ENCODE results near the gene PRR13.
"Not testable (repeated sequence)": the region's sequence is repeated elsewhere in the genome, so short reads cannot be mapped to it uniquely, and the experiment has no call there.

PRR13 gene

DNA sequence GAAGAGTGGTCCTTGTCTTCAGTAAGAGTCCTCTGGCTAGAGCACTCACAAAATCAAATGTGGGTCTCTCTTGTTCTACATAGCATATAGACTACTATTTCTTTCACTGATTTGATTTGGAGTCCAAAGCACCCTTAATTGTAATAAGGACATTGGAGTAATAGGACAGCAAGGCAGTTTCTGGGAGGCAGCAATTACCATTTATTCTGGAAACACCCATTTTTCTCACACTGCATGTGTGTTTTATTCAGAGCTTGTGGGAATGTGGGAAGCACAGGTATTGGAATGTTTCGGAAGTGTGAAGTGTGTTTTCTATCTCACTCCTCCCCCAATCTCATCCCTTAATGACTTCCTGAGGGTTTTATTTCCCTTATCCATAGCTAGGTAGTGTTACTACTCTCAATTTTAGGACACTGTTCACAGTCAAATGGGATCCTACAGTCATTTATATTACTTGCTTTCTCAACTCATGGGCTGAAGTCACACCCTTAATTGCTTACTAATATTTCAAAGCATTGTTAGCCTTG lies 30.6 kb downstream of the PRR13 start:
- no peak for DNase-seq (ENCODE audit: low read depth)

DNA sequence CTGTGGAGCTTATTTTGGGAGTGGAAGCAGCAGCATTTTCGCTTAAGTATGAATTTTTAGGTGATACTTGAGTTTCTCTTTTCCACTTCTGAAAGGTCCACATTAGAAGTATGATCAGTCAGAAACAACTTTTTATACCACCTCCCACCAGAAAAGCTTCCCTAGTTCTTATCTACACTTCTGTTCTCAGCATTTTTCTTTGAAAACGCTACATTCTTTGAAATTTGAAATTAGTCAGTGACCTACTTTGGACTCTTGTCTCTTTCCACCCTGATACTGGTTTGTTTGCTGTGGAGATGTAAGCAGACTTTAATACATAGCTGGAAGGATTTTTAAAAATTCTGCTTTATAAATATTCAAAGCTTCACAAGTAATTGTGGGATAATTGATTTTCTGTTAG lies 32.5 kb downstream of the PRR13 start:
- DNase-seq (ENCODE audit: low read depth) = no peak

DNA sequence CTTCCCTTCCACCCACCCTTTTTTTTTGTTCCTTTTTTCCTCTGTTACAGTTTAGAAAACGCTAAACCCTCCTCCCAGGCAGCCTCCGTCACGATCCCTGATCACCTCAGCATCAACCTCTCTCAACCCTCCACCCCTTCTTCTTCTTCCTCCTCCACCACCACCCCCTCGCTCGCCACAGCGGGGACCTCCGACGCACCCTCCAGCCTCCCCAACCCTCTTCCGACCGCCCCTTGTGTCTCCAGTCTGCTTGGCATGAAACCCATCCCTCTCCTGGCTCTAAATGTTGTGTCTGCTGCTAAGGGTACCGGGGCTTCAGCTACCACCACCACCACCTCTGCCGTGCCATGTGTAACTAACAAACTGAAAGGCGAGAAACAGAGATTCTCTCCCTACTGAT lies 33.3 kb downstream of the PRR13 start:
- no peak for DNase-seq (ENCODE audit: low read depth)

DNA sequence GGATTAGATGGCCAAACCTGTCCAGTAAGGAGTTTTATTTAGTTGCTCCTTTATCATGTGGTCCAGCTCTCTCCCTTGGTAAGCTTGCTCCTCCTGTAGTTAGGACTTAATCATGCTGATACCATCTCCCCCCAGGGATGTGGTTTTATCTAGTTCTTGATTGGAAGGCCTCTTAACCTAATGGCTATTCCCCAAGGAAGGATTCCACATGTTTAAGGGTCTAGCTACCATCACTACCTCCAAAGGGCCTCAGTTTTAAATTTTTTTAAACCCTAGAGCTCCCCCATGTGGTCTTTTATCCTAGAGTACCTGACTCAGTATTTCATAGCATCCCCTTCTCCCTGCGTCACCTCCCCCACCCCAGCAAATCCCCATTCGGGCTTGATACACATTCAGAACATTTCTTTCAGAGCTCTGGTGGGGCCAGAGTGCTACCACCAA lies 35.3 kb downstream of the PRR13 start:
- no peak for DNase-seq (ENCODE audit: low read depth)

DNA sequence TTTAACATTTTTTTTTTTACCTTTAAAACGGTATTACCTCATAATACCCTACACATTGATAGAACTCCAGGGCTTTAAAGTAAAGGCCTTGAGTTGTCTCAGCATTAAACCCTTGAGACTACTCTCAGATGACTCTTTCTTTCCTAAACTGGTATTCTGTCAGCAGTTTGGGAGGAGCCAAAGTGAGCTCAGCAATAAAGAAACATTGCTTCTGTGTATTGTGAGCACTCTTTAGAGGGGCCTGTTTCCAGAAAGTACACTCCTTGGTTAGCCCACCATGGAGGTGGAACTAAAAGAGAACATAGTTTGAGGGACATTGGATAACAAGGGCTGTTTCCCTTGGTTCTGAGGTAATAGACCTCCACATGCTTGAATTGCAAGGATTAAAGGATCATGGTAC lies 37.3 kb downstream of the PRR13 start:
- DNase-seq (ENCODE audit: low read depth) = no peak

DNA sequence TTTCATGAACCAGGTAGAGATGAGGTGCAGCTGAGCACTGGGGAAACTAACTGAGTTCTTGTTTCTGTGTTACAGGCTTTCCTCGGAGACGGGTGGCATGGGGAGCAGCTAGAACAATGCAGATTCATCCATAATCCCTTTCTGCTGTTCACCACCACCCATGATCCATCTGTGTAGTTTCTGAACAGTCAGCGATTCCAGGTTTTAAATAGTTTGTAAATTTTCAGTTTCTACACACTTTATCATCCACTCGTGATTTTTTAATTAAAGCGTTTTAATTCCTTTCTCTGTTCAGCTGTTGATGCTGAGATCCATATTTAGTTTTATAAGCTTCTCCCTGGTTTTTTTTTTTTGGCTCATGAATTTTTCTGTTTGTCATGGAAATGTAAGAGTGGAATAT lies 37.8 kb downstream of the PRR13 start:
- DNase-seq (ENCODE audit: low read depth) = no peak

DNA sequence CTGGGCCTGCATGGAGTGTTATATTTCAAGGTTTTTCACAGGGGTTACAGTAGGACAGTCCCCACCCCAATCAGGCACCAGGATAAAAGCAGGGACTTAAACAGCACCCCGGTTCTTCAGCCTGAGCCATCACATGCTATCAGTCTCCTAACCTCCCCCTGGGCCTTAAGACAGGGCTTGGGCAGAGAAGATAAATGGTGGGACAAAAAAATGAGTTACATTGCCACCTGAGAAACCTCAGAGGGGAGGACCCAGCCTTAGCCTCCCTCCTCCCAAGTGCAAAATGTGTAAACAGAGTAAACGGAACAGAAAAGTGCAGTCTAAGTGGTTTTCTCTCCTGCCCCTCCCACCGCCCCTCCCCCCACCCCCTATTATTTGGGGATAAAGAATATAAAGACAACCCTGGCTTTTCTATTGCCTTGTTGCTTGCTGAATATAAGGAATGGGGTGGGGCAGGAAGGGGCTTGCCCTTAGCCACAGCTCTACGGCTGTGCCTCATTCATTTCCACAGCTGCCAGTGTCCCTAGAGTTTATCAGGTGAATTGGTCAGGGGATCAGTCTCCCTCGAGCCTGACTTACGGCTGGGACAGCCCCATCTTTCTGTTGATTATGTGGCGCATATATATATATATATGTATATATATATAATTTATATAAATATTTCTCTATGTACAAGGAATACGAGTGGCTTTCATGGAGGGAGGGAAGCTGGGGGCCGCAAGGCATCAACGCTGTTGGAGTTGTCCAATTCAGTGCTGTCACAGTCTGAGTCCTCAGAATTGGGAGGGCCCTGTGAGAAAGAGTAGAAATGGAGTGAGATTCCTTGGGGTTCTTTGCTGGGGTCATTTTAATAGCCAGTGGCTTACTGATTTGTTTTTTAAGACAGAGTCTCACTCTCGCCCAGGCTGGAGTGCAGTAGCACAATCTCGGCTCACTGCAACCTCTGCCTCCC lies 39.2 kb downstream of the PRR13 start:
- DNase-seq (ENCODE audit: low read depth) = no peak

DNA sequence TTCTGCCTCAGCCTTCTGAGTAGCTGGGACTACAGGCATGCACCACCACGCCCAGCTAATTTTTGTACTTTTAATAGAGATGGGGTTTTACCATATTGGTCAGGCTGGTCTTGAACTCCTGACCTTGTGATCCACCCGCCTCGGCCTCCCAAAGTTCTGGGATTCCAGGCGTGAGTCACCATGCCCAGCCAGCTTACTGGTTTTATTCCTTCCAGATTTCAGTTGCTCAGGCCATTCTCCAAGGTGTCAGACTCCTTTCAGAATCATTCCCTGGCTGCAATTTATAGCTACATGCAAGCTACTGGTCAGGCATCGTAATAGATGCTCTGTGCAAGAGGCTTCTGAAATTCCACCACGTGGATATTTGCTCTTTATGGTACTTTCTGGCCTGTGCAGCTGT lies 39.9 kb downstream of the PRR13 start:
- not testable (repeated sequence) for DNase-seq (ENCODE audit: low read depth)

DNA sequence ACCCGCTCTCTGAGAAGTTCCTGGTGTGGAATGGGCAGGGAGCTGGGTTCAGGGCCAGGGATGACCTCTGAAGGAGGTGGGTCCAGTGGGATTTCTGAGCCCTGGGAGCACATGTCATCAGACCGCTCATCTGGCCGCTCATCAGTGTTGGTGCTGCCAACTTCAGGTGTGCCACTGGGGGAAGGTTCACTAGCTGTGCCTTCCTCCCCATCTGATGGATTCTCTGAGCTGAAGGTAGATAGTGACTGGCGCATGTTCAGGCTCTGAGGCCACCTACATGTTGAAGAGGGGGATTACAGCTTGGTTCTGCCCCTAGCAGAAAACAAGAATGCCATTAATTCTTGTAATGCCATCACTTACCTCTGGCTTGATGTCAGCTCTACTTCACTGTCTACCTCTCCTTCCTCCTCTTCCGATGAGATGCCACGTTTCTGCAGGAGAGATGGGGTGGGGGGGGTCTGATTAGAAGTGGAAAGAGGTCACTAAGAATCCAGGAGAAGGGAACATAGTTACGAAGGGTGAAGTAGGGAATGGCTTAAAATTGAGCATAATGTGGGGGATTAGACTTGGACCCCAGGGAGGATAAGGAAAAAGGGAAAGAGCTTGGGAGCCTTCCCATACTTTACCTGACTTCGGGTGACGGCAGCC lies 40.5 kb downstream of the PRR13 start:
- DNase-seq (ENCODE audit: low read depth) = no peak

DNA sequence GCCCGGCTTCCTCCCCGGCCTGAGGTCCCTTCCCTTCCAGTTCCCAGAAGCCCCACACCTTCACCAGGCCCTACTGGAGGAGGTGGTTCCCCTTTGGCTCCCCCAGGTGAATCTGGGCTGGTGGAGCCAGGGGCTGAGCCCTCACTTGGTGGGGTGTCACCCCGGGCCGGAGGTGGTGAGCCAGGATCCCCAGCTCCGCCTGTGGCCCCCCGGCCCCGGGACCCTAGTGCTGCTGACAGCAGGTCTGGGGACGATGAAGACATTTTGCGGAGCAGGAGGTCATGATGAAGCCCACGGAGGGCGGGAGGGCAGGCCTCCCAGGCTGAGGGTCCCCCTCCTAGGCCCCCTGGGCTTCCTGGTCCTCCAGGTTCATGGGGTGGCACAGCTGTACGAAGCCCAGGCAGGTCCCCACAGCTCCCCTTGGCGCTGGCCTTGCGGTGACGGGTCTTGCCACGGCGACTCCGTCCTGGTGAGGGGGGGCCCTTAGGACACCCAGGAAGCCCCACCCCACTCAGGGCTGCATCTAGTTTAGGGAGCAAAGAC lies 41.2 kb downstream of the PRR13 start:
- DNase-seq (ENCODE audit: low read depth) = no peak

DNA sequence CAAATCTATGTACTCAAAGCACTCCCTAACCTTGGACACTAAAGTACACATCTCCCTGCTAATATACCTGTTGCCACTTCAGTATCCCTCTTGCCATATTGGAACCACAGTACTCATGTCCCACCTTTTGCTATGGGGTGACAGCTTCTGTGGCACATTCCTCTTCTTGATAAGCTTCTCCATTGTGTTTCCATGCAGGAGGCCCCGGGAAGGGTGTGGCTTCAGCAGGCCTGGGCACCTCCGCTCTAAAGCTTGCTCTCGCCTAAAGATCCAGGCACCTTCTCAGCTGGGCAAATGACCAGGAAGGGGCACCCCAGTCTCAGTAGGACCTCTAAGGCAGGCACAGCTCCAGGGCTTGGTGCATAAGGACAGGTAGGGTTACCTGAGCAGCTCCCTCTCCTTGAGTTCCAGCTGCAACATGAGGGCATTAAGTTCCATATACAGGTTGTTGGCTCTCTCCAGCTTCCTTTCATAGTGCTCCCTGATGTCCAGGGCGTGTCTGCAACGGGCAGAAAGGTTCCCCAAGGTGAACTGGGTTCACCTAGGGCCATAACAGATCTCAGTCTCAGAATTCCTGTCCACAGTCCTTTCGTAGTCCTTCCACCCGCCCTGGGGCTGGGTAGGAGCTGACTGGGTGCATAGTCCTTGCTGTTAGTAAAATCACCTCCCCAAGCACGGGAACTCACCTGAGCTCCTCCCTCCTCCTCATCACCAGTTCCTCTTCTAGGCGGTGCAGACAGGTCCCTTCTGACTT lies 41.9 kb downstream of the PRR13 start:
- no peak for DNase-seq (ENCODE audit: low read depth)

DNA sequence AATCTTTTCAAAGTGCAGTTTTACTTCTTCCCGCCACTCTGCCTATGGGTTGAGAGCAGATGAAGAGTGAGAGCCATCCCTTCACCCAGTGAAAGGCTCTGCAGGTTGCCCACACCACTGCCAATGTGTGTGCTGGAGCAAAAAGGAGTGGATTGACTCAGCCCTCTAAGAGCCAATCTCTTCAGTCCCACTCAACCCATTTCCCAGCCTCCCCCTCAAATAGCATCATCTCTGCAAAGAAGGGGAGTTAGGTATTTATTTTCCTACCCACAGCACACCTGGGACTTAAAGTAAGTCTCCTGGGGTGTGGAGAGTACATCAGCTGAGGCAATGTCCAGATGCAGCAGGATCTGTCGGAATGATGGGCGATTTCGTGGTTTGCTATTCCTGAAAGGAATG lies 42.4 kb downstream of the PRR13 start:
- DNase-seq (ENCODE audit: low read depth) = no peak

DNA sequence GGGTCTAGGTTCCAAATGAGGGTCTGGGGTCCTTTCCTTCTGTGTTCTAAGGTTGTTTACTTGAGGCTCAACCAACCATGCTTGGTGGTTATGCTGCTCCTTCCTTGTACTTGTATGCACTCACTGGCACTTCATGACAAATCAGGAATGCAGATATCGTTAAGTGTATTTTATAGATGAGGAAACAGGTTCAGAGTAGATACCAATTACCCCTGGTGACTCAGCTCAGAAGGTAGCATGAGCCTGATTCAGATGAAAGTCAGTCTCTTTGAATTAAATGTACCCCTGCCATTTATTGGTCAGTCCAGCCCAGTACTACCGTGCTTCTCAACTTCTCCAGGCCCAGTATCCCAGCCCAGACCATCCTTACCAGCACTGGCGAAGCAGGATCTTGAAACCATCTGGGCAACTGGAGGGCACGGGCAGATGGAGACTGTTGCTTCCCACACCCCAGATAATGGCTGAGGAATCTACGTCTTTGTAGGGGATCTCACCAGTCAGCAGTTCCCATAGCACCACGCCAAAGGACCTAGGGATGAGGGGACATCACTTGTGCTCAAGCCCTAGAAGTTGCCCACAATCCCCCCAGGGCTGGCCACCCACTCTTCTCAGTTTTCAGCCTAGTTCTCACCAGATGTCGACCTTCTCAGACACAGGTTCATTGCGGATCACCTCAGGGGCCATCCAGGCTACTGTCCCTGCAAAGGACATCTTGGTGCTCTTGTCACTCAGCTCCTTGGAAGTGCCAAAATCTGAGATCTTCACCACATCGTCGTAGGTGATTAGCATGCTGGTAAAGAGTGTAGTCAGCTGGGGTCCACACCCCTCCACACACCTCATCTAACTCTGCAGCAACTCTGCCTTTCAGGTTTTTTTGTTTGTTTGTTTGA lies 43.4 kb downstream of the PRR13 start:
- no peak for DNase-seq (ENCODE audit: low read depth)

DNA sequence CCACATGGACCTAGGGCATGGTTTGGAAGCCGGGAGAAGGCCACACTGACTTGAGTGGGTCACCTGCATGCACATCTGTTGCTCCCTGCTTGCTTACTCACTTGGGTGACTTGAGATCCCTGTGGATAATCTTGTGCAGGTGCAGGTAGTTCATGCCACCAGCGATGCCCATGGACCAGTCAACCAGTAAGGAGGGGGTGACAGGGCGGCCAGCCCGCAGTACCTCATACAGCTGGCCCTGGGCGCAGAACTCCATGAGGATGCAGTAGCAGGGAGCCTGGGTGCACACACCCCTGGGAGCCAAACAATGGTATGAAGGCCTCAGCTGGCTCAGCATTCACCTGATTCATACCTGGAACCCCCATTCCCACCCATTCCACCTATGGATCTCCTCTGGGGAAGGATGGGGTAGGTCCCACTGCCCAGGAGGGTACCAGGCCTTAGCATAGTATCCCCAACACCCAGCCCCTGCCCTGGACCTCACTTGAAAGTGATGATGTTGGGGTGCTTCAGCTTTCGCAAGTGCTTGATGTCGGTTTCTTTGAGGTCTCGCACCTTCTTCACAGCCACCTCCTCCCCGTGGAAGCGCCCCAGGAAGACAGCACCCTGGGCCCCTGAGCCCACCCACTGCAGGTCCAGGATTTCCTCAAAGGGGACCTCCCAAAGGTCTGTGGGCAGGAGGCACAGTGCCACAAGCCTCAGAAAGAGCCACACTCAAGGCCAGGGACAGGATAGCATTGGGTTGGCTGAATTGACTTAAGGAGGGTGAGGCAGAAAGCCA lies 44.6 kb downstream of the PRR13 start:
- no peak for DNase-seq (ENCODE audit: low read depth)

DNA sequence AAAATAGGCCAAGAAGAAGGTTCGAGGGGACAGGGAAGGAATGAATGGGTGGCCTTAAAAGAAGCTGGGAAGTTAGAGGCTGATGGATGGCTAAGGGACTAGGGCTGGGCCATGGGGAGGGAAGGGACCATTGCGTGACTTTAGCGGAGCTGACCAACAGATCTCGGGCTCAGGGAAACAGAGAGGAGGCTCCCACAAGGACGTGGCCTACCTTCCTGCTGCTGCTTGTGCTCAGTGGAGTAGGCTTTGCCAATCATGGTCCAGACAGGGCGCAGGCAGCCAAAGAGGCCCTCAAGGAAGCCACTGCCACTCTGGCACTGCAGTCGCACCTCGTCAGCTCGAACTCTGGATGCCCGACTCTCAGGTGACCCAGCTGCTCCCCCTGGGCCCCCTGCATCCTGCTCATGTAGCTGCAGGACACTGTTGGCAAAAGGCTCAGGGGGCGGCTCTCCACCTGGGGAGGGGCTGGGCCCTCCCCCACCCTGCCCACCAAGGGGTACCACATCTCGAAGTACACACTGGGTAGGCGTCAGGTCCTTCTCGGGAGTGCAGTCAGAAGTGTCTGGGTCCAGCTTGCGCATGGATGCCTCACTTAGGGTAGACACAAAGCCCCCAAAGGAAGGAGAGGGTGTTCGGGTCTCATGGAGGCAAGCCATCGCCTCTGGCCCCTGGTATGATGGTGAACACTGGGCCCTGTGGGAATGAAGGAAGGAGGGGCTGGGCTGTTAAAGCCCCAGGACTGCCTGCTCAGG lies 45.4 kb downstream of the PRR13 start:
- no peak for DNase-seq (ENCODE audit: low read depth)

DNA sequence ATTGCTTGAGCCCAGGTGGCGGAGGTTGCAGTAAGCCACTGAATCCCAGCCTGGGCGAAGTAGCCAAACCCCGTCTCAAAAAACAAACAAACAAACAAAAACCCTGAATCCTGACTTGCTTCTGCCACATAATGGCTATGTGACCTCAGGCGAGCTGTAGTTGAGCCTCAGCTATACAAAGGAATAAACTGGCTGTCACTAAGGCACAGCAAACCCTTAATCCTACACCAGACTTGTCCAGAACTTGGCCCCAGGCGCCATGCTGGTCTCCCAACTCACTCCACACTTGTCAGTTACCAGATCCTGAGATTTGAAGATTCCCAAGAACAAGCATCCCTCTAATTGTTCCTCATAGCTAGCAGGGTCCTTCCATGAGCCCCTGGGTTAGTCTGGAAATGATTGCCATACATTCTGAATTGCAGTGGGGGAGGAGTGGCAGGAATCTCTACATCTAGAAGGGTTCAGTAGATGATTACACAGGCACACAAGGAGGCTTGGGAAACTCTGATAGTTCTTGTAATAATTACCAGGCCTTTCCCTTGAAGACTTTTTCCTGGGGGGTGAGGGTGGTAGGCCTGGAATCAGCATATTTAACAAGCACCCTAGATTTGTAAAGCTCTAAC lies 47.8 kb downstream of the PRR13 start:
- DNase-seq (ENCODE audit: low read depth) = no peak

DNA sequence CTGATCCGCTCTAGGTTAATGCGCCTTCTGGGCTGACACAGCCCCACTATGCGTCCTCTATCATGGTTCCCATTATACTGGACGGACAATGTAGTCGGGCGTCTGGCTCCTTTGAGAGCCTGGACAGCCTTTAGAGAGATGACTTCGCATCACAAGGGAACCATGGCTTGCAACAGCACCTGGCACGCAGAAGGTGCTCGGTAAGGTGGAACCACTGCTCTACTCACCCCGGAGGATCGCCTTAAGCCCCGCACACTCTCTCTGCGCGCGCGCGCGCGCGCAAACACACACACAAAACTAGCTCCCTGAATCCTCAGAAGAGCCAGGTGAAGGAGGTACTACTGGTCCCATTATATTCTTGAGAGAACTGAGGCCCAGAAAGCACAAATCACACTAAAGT lies 50.7 kb downstream of the PRR13 start:
- DNase-seq (ENCODE audit: low read depth) = no peak

DNA sequence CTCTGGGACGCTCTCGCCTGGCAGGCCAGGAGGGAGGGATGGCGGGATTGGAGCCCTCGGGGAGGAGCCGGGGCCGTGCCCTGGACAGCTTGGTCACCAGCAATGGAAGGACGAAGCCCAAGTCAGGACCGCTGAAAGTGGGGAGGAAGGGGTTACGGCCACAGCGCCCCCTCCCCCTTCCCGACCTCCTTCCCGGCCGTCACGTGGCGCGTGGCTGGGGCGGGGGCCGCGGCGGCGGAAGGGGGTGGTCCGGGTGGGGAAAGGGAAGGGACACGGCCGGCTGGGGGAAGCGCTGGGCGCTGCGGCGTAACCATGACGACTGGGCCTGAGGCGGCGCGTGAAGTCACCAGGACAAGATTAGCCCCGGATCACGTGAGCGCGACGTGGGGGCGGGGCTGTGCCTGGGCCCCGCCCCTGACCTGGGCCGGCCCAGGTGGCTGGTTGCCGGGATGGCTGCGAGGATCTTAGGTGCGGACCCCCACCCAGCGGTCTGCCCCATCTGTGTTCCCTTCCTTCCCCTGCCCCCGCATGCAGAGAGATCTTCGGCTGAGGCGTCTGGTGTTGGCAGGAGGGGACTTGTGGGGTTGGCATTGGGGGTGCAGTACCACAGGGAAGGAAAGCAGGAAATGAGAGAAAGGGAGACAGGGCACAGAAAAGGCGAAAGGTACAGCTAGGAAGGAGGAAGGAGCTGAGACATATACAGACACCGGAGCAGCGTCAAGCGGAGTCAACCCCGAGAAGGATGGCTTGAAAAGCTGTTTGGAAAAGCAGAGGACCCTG lies 51.5 kb downstream of the PRR13 start:
- DNase-seq (ENCODE audit: low read depth) = peak; percentile 81

All from stimulated activated CD8-positive, alpha-beta memory T cell treated with anti-CD3 and anti-CD28 coated beads, Interleukin-4, amount 100 ng/mL, for 24 hours (primary cell).